BE2C (cell line): Measurements from ENCODE around the gene CCDC39.
"Not testable (repeated sequence)": the region's sequence is repeated elsewhere in the genome, so short reads cannot be mapped to it uniquely, and the experiment has no call there.

ENCODE experiments used
- DNase-seq: peaks from one replicate; pipeline ENCODE4 v3.0.0-alpha.2; 2020
- H3K27me3 ChIP-seq: fragments of 250-450 bp; sonication (Bioruptor Pico); 2 replicates; pipeline ENCODE4 v1.5.1; 2020; ENCODE audit warnings: mild to moderate bottlenecking
- H3K36me3 ChIP-seq: fragments of 250-450 bp; sonication (Bioruptor Pico); 2 replicates; pipeline ENCODE4 v1.5.1; 2020; ENCODE audit warnings: mild to moderate bottlenecking
- H3K4me1 ChIP-seq: fragments of 250-450 bp; sonication (Bioruptor Pico); 2 replicates; pipeline ENCODE4 v1.5.1; 2020
- H3K4me3 ChIP-seq: 2 replicates; pipeline ENCODE4 v1.5.1; 2011; ENCODE audit warnings: low read depth, low read length
- H3K9me3 ChIP-seq: fragments of 250-450 bp; sonication (Bioruptor Pico); 2 replicates; pipeline ENCODE4 v1.5.1; 2020
- CTCF ChIP-seq: IDR thresholded peaks from 2 replicates; pipeline ENCODE4 v1.5.1; 2012; ENCODE audit warnings: mild to moderate bottlenecking, low read depth, low read length

The CCDC39 gene

GRCh38 chr3:180619723-180620122, 59.6 kb downstream of the CCDC39 start:
- no peak overlapping the region for H3K4me3 ChIP-seq
- no peak for TF ChIP-seq CTCF

GRCh38 chr3:180618563-180618962, 60.7 kb downstream of the CCDC39 start:
- H3K9me3 ChIP-seq, H3K27me3 ChIP-seq, DNase-seq, H3K4me3 ChIP-seq, H3K4me1 ChIP-seq, H3K36me3 ChIP-seq: not testable (repeated sequence)

More at GRCh38 chr3:180619723-180620122, 59.6 kb downstream of the CCDC39 start:
- Histone ChIP-seq H3K9me3 (no peaks in the 10 kb centered on the region), H3K27me3 (no peaks in the 10 kb centered on the region), H3K4me1 (no peaks in the 10 kb centered on the region), H3K36me3 (no peaks in the 10 kb centered on the region)
- no peak for DNase-seq

GRCh38 chr3:180617049-180617448, 62.2 kb downstream of the CCDC39 start:
- Histone ChIP-seq H3K27me3 (no peaks in the 10 kb centered on the region), H3K4me1 (no peaks in the 10 kb centered on the region), H3K4me3 (no peak overlapping the region), H3K9me3 (no peaks in the 10 kb centered on the region), H3K36me3 (peaks cover 4% of the 10 kb centered on the region)
- TF ChIP-seq CTCF, result no peak
- no peak for DNase-seq

GRCh38 chr3:180615954-180616353, 63.3 kb downstream of the CCDC39 start:
- Histone ChIP-seq H3K27me3 (no peaks in the 10 kb centered on the region), H3K9me3 (no peaks in the 10 kb centered on the region), H3K36me3 (peaks cover 9% of the 10 kb centered on the region), H3K4me1 (no peaks in the 10 kb centered on the region), H3K4me3 (no peak overlapping the region)
- DNase-seq, result no peak
- no peak for TF ChIP-seq CTCF

GRCh38 chr3:180612364-180612763, 66.9 kb downstream of the CCDC39 start:
- Histone ChIP-seq H3K9me3 (no peaks in the 10 kb centered on the region), H3K36me3 (peaks cover 36% of the 10 kb centered on the region), H3K4me3 (no peak overlapping the region), H3K4me1 (no peaks in the 10 kb centered on the region), H3K27me3 (no peaks in the 10 kb centered on the region)
- TF ChIP-seq CTCF, result no peak
- no peak for DNase-seq

GRCh38 chr3:180611006-180611405, 68.3 kb downstream of the CCDC39 start:
- H3K9me3 ChIP-seq, result no peaks in the 10 kb centered on the region
- no peak for DNase-seq
- H3K36me3 ChIP-seq, result peaks cover 47% of the 10 kb centered on the region
- TF ChIP-seq CTCF, result no peak
- H3K4me1 ChIP-seq, result no peaks in the 10 kb centered on the region
- no peaks in the 10 kb centered on the region for H3K27me3 ChIP-seq
- no peak overlapping the region for H3K4me3 ChIP-seq
